ENCODE data around the gene MEX3D.

DNA sequence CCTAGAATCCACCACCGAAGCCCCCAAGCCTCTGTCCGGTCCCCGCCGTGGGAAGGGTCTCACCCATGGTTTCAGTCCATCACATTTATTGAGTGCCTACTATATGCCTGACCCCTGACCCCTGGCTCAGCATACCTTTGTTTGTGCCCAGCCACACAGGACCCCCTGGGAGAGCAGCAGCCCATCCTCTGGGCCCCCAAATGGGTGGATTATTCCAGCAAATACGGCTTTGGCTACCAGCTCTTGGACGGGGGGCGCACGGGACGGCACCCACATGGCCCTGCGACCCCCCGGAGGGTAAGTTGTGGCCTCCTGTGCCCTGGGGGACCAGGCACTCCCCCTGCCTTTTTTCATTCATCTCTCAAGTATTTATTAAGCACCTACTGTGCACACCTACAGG lies 36.5 kb downstream of the MEX3D start:
- TF ChIP-seq CTCF (IDR thresholded peaks at IDR 0.05; ENCODE audit: low read depth, low read length, missing input control) (no peak), YY1 (IDR thresholded peaks at IDR 0.05) (no peak), RAD21 (IDR thresholded peaks at IDR 0.05) (no peak), REST (IDR thresholded peaks at IDR 0.05) (no peak), GABPA (IDR thresholded peaks at IDR 0.05 in 1 of 2, conservative IDR thresholded peaks at IDR 0.05 in 1 of 2) (no peak), NR2F2 (IDR thresholded peaks at IDR 0.05) (no peak), FOXA2 (IDR thresholded peaks at IDR 0.05) (no peak), HNF4A (conservative IDR thresholded peaks at IDR 0.05) (no peak), JUND (IDR thresholded peaks at IDR 0.05) (no peak)
